SK-N-SH (cell line): ENCODE measurements around the gene EPS8L2. TPM values are rescaled to one million over a fixed set of nuclear protein-coding genes. Genes with fewer than 3 reads are reported as not detected.

ENCODE experiments used
- CTCF ChIA-PET: fragments of 300-600, 350-600 bp; formaldehyde crosslinking; extraction: SDS; loops from one replicate; lab custom pipeline; 2021; lab: Yijun Ruan, JAX
- POLR2A ChIA-PET: fragments of 350-600 bp; sonication (Branson Sonifier 250); formaldehyde crosslinking; extraction: SDS; loops from one replicate; lab custom pipeline; 2020; ENCODE audit warnings: antibody characterized with exemption, inconsistent platforms; lab: Yijun Ruan, JAX
- DNase-seq: peaks from one replicate; pipeline ENCODE4 v3.0.0; 2012
- H2AFZ ChIP-seq: fragments of 200-600 bp; sonication (generic); 2 replicates; pipeline ENCODE4 v1.8.1; 2016; ENCODE audit warnings: antibody characterized with exemption, mild to moderate bottlenecking, low read depth
- H3F3A ChIP-seq: fragments of 200-600 bp; sonication (generic); replicated peaks from 2 replicates; pipeline ENCODE3; 2016; ENCODE audit warnings: antibody characterized with exemption, mild to moderate bottlenecking; ENCODE audit not compliant: insufficient read depth
- H3K27ac ChIP-seq, 2 experiments: fragments of 200-500 bp in 1 of 2; fragments of 200-600 bp in 1 of 2; sonication (Bioruptor generic) in 1 of 2; sonication (generic), shearing (Covaris generic) in 1 of 2; 2 replicates each; pipeline versions ENCODE4 v1.5.1 to v1.6.1; 2014 to 2016; ENCODE audit warnings: low read depth in 2 of 2, inconsistent platforms in 1 of 2, low read length in 1 of 2, mild to moderate bottlenecking in 1 of 2, mixed read lengths in 1 of 2
- H3K27me3 ChIP-seq: fragments of 200-600 bp; sonication (generic), shearing (Covaris generic); 2 replicates; pipeline ENCODE4 v1.6.1; 2016; ENCODE audit warnings: mixed run types; ENCODE audit not compliant: insufficient read depth
- H3K36me3 ChIP-seq, 2 experiments: fragments of 200-500 bp in 1 of 2; fragments of 200-600 bp in 1 of 2; sonication (Bioruptor generic) in 1 of 2; sonication (generic) in 1 of 2; replicated peaks in 1 of 2; 2 replicates each; pipeline versions ENCODE3 to v1.5.1; 2014 to 2016; ENCODE audit warnings: low read length in 1 of 2, mild to moderate bottlenecking in 1 of 2; ENCODE audit not compliant: insufficient read depth in 2 of 2, control insufficient read depth in 1 of 2
- H3K4me1 ChIP-seq, 2 experiments: fragments of 200-500 bp in 1 of 2; fragments of 200-600 bp in 1 of 2; sonication (Bioruptor generic) in 1 of 2; sonication (generic), shearing (Covaris generic) in 1 of 2; 2 replicates each; pipeline versions ENCODE4 v1.5.1 to v1.6.1; 2014 to 2016; ENCODE audit warnings: low read depth in 1 of 2, low read length in 1 of 2, mixed run types in 1 of 2; ENCODE audit not compliant: insufficient read depth in 2 of 2, control insufficient read depth in 1 of 2
- H3K4me2 ChIP-seq: fragments of 200-600 bp; sonication (generic), shearing (Covaris generic); 2 replicates; pipeline ENCODE4 v1.6.1; 2017; ENCODE audit warnings: mixed run types
- H3K4me3 ChIP-seq, 2 experiments: fragments of 200-500 bp in 1 of 2; fragments of 200-600 bp in 1 of 2; sonication (Bioruptor generic) in 1 of 2; sonication (generic), shearing (Covaris generic) in 1 of 2; 2 replicates each; pipeline versions ENCODE4 v1.5.1 to v1.8.1; 2014 to 2016; ENCODE audit warnings: low read depth in 2 of 2, inconsistent platforms in 1 of 2, low read length in 1 of 2, mild to moderate bottlenecking in 1 of 2, mixed read lengths in 1 of 2, moderate library complexity in 1 of 2
- H3K79me2 ChIP-seq: fragments of 200-600 bp; sonication (generic); 2 replicates; pipeline ENCODE4 v1.8.1; 2017; ENCODE audit warnings: mild to moderate bottlenecking; ENCODE audit not compliant: insufficient read depth
- H3K9ac ChIP-seq: fragments of 200-600 bp; sonication (generic); 2 replicates; pipeline ENCODE4 v1.6.1; 2017; ENCODE audit warnings: mixed run types
- H3K9me2 ChIP-seq: fragments of 200-600 bp; sonication (generic); 2 replicates; pipeline ENCODE4 v1.6.1; 2017; ENCODE audit warnings: mixed run types
- H3K9me3 ChIP-seq: fragments of 200-600 bp; sonication (generic); 2 replicates; pipeline ENCODE4 v1.6.1; 2017; ENCODE audit warnings: mixed run types, mild to moderate bottlenecking, moderate library complexity
- H4K20me1 ChIP-seq: fragments of 200-600 bp; sonication (generic); 2 replicates; pipeline ENCODE4 v1.6.1; 2017; ENCODE audit warnings: mild to moderate bottlenecking, mixed run types; ENCODE audit not compliant: insufficient read depth
- CHD2 ChIP-seq: fragments of 150-350 bp; IDR thresholded peaks from 2 replicates; pipeline ENCODE4 v1.6.1; 2018; ENCODE audit warnings: low read length; ENCODE audit not compliant: partially characterized antibody
- EP300 ChIP-seq, 2 experiments: IDR thresholded peaks; 2 replicates each; pipeline versions ENCODE4 v1.4.0 to v1.6.1; 2012; ENCODE audit warnings: borderline replicate concordance in 1 of 2, low read depth in 1 of 2, low read length in 1 of 2
- FOSL2 ChIP-seq: IDR thresholded peaks from 2 replicates; pipeline ENCODE4 v1.4.0; 2012; ENCODE audit warnings: low read depth, mild to moderate bottlenecking, moderate library complexity, borderline replicate concordance
- FOXJ3 ChIP-seq: sonication (generic); formaldehyde crosslinking; IDR thresholded peaks from 2 replicates; pipeline ENCODE4 v1.5.1; 2020; ENCODE audit warnings: mild to moderate bottlenecking, missing genetic modification reagents
- FOXM1 ChIP-seq: IDR thresholded peaks from 2 replicates; pipeline ENCODE4 v1.4.0; 2012; ENCODE audit warnings: low read depth, mild to moderate bottlenecking
- MAX ChIP-seq: IDR thresholded peaks from 2 replicates; pipeline ENCODE4 v1.4.0; 2012; ENCODE audit warnings: low read depth
- MEF2A ChIP-seq: IDR thresholded peaks from 2 replicates; pipeline ENCODE4 v1.4.0; 2012; ENCODE audit warnings: low read depth, borderline replicate concordance
- MXI1 ChIP-seq: IDR thresholded peaks from 2 replicates; pipeline ENCODE4 v1.6.1; 2012; ENCODE audit warnings: mild to moderate bottlenecking, low read depth, low read length, improper control_type of control experiment
- NFIC ChIP-seq: IDR thresholded peaks from 2 replicates; pipeline ENCODE4 v1.4.0; 2012; ENCODE audit warnings: borderline replicate concordance
- NRF1 ChIP-seq: IDR thresholded peaks from 2 replicates; pipeline ENCODE4 v1.6.1; 2012; ENCODE audit warnings: low read depth, mild to moderate bottlenecking, low read length
- PBX3 ChIP-seq: IDR thresholded peaks from 2 replicates; pipeline ENCODE4; 2012
- RFX5 ChIP-seq: IDR thresholded peaks from 2 replicates; pipeline ENCODE4 v1.6.1; 2012; ENCODE audit warnings: mild to moderate bottlenecking, improper control_type of control experiment, low read length
- SMC3 ChIP-seq: IDR thresholded peaks from 2 replicates; pipeline ENCODE4 v1.6.1; 2012; ENCODE audit warnings: low read depth, low read length, improper control_type of control experiment
- TEAD4 ChIP-seq: IDR thresholded peaks from 2 replicates; pipeline ENCODE4 v1.4.0; 2012; ENCODE audit warnings: mild to moderate bottlenecking, borderline replicate concordance; ENCODE audit not compliant: insufficient read depth
- USF1 ChIP-seq: IDR thresholded peaks from 2 replicates; pipeline ENCODE4 v1.4.0; 2012; ENCODE audit warnings: low read depth, borderline replicate concordance
- YY1 ChIP-seq: IDR thresholded peaks from 2 replicates; pipeline ENCODE4 v1.4.0; 2012; ENCODE audit warnings: low read depth, mild to moderate bottlenecking
- ZBTB33 ChIP-seq: IDR thresholded peaks from 2 replicates; pipeline ENCODE4 v1.4.0; 2012; ENCODE audit warnings: low read depth, borderline replicate concordance
- WGBS: methylation state at CpG from one replicate; pipeline ENCODE4 v1.1.6; 2017; ENCODE audit warnings: low lambda C conversion rate; 5-methylcytosine and 5-hydroxymethylcytosine counted together
- polyA plus RNA-seq, 3 experiments: library from polyadenylated mRNA; depleted of rRNA; stranded (reverse); fragments of >200 nt; gene quantifications; 2 replicates each; pipeline ENCODE4 v1.2.3, GENCODE V29; 2012
- TF ChIP-seq, protein P1 (sequence below): fragments of 150-350 bp; IDR thresholded peaks from 2 replicates; pipeline ENCODE4 v1.6.1; 2016; ENCODE audit warnings: mild to moderate bottlenecking, low read depth, low read length

The EPS8L2 gene
- polyA plus RNA-seq, 1 of the 3 experiments (the other 2 are of a cell fraction): 0.74 TPM

- H3K9me2 ChIP-seq: no peaks in the 10 kb centered on the region
- peaks cover 11 to 13% of the 10 kb centered on the region in 2 experiments; a peak in 2 of 4 replicates for H3K4me1 ChIP-seq
- peaks cover 44% of the 10 kb centered on the region for H4K20me1 ChIP-seq
- WGBS: 94% methylated on average over 6 of the region's 15 CpGs
- DNase-seq: no peak
- CTCF ChIA-PET: interaction anchor here (1.1 to 1.6 kb wide), 2 partner anchors 12 to 43 kb away, joined by 3 to 10 read pairs; no protein-coding TSS in a partner anchor
- TF ChIP-seq RFX5 (no peak), FOXJ3 (CRISPR knock-in tag) (no peak), MAX (no peak), PBX3 (no peak), USF1 (no peak), CHD2 (no peak), YY1 (no peak), MEF2A (no peak)
- H3K4me2 ChIP-seq: no peak overlapping the region
- H3K27ac ChIP-seq: no peak overlapping the region
- no peaks in the 10 kb centered on the region for H3K9me3 ChIP-seq
- no peak overlapping the region for H3K9ac ChIP-seq
- POLR2A ChIA-PET: no interaction called here
- H3K27me3 ChIP-seq: no peaks in the 10 kb centered on the region
- no peak overlapping the region for H3K4me3 ChIP-seq
- peaks cover 57% of the 10 kb centered on the region for H3K79me2 ChIP-seq
- H2AFZ ChIP-seq: no peak overlapping the region
- peaks cover 3 to 50% of the 10 kb centered on the region in 2 experiments for H3K36me3 ChIP-seq
- H3F3A ChIP-seq: no peaks in the 10 kb centered on the region
Observed at GRCh38 chr11:771617-772204, 65.7 kb downstream of the EPS8L2 start.

DNA sequence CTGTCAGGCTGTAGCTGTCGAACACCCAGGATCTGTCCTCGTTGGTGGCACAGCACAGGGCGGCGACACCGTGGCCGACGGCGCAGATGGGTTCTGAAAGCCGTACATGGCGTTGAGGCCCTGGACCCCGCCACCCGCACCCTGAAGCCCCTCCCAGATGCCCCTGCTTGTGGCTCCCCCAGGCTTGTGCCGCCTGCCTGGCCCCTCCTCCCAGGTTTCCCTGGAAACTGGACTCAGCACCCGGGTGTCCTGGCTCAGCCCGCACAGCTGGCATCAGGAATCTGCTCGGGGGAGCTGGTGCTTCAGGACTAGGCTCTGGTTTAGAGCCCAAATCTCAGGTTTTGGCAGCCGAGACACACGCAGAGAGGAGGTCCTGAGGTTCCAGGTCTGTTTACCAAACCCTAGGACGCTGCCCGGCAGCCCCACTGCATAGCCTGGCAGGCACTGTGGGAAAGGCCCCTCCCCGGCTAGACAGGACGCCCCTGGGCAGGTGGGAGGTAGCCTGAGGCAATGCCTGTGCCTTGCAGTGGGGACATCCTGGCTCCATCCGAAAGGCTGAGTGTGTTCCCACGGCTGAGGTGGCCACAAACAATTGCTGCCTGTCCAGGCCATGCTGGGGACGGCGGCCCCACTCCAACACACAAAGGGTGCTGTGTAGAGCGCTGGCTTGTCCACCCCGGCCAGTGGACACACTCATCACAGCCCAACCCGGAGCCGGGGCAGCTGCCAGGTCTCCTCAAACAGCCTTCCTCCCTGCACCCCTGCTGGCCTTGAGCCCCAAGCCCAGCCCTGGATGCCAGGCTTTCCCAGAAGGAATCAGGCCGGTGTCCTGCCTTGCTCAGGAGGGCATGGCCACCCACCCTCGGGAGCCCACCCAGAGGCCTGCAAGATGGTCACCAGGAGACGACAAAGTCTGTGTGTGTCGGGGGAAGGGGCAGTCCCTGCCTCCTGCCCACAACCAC, 66.7 kb downstream of the EPS8L2 start:
- no peak for TF ChIP-seq TEAD4
- no peak for TF ChIP-seq MXI1
- TF ChIP-seq FOSL2: no peak
- TF ChIP-seq EP300 (IDR thresholded peaks at IDR 0.05; ENCODE audit: borderline replicate concordance in 1 of 2, low read depth in 1 of 2, low read length in 1 of 2): no peak
- no peak for TF ChIP-seq NFIC
- TF ChIP-seq FOXM1: no peak
- no peak for TF ChIP-seq ZBTB33
- no peak for TF ChIP-seq SMC3
- TF ChIP-seq, protein P1, sequence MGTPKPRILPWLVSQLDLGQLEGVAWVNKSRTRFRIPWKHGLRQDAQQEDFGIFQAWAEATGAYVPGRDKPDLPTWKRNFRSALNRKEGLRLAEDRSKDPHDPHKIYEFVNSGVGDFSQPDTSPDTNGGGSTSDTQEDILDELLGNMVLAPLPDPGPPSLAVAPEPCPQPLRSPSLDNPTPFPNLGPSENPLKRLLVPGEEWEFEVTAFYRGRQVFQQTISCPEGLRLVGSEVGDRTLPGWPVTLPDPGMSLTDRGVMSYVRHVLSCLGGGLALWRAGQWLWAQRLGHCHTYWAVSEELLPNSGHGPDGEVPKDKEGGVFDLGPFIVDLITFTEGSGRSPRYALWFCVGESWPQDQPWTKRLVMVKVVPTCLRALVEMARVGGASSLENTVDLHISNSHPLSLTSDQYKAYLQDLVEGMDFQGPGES: no peak
- no peak for TF ChIP-seq NRF1
- TF ChIP-seq RFX5: no peak
- Histone ChIP-seq H3K27ac (no peak overlapping the region; a peak in 1 of 4 replicates), H2AFZ (no peak overlapping the region), H3F3A (no peaks in the 10 kb centered on the region), H3K36me3 (peaks cover under 1 to 46% of the 10 kb centered on the region in 2 experiments), H3K4me1 (peaks cover 11 to 13% of the 10 kb centered on the region in 2 experiments; a peak in 2 of 4 replicates), H3K79me2 (peaks cover 62% of the 10 kb centered on the region), H3K4me2 (no peak overlapping the region), H3K4me3 (no peak overlapping the region), H3K27me3 (no peaks in the 10 kb centered on the region), H3K9me2 (no peaks in the 10 kb centered on the region), H4K20me1 (peaks cover 44% of the 10 kb centered on the region), H3K9me3 (no peaks in the 10 kb centered on the region), H3K9ac (no peak overlapping the region)
- no peak for DNase-seq
- ChIA-PET POLR2A (interaction anchor here (1.3 kb wide), 1 partner anchor 15 kb away, joined by 3 read pairs; no protein-coding TSS in a partner anchor), CTCF (no interaction called here)
- 83% methylated on average over 16 of the region's 34 CpGs for WGBS
